HEK293 (cell line): Measurements from ENCODE around the gene CEBPG.

ENCODE experiments used
- CTCF ChIA-PET: fragments of 350-600 bp; formaldehyde crosslinking; extraction: SDS; loops from one replicate; lab custom pipeline; 2021; ENCODE audit warnings: antibody characterized with exemption; lab: Yijun Ruan, JAX
- POLR2A ChIA-PET: fragments of 300-600 bp; formaldehyde crosslinking; extraction: SDS; loops from one replicate; lab custom pipeline; 2020; ENCODE audit warnings: antibody characterized with exemption, inconsistent platforms; lab: Yijun Ruan, JAX
- H3K27ac ChIP-seq: fragments of 200-500 bp; sonication (Bioruptor generic); 2 replicates; pipeline ENCODE4 v1.5.1; 2014; ENCODE audit warnings: low read depth, low read length, control low read depth, inconsistent platforms; ENCODE audit errors: extremely low read depth
- H3K36me3 ChIP-seq, 2 experiments: fragments of 200-500 bp in 1 of 2; sonication (Bioruptor generic) in 1 of 2; 1 replicate in 1 of 2; 2 replicates in 1 of 2; pipeline ENCODE4 v1.5.1; 2014 to 2017; ENCODE audit warnings: inconsistent platforms in 2 of 2, low read length in 2 of 2; ENCODE audit not compliant: control insufficient read depth in 2 of 2, insufficient read depth in 1 of 2
- H3K4me1 ChIP-seq: fragments of 200-500 bp; sonication (Bioruptor generic); 2 replicates; pipeline ENCODE4 v1.5.1; 2014; ENCODE audit warnings: mild to moderate bottlenecking, low read length, inconsistent platforms; ENCODE audit not compliant: control insufficient read depth, insufficient read depth
- H3K4me3 ChIP-seq: 2 replicates; pipeline ENCODE4 v1.5.1; 2011; ENCODE audit warnings: low read depth, mild to moderate bottlenecking, control low read depth, low read length, moderate library complexity
- H3K9me3 ChIP-seq: fragments of 200-500 bp; sonication (Bioruptor generic); 2 replicates; pipeline ENCODE4 v1.5.1; 2014; ENCODE audit warnings: low read depth, low read length, inconsistent platforms; ENCODE audit not compliant: control insufficient read depth, insufficient read depth
- EGR2 ChIP-seq: fragments of 450-650 bp; formaldehyde crosslinking; IDR thresholded peaks from 2 replicates; pipeline ENCODE4 v1.5.1; 2016; ENCODE audit warnings: low read depth, missing biosample characterization, missing genetic modification characterization
- HIC1 ChIP-seq: fragments of 450-650 bp; formaldehyde crosslinking; IDR thresholded peaks from 2 replicates; pipeline ENCODE4 v1.5.1; 2016; ENCODE audit warnings: missing biosample characterization, missing genetic modification characterization
- SP2 ChIP-seq: fragments of 450-650 bp; formaldehyde crosslinking; IDR thresholded peaks from 2 replicates; pipeline ENCODE4 v1.5.1; 2016; ENCODE audit warnings: missing biosample characterization, missing genetic modification characterization
- TSHZ1 ChIP-seq: fragments of 450-650 bp; formaldehyde crosslinking; IDR thresholded peaks from 2 replicates; pipeline ENCODE4 v1.5.1; 2016; ENCODE audit warnings: missing biosample characterization, missing genetic modification characterization, borderline replicate concordance
- YY1 ChIP-seq: fragments of 450-650 bp; formaldehyde crosslinking; IDR thresholded peaks from 2 replicates; pipeline ENCODE4 v1.5.1; 2018; ENCODE audit warnings: missing biosample characterization, missing genetic modification characterization
- ZFHX2 ChIP-seq: fragments of 450-650 bp; formaldehyde crosslinking; conservative IDR thresholded peaks from 2 replicates; pipeline ENCODE4 v1.5.1; 2016; ENCODE audit warnings: missing biosample characterization, missing genetic modification characterization
- ZFP3 ChIP-seq: fragments of 450-650 bp; formaldehyde crosslinking; IDR thresholded peaks from 2 replicates; pipeline ENCODE4 v1.5.1; 2016; ENCODE audit warnings: low read depth, missing biosample characterization, missing genetic modification characterization
- ZIC2 ChIP-seq: fragments of 450-650 bp; formaldehyde crosslinking; IDR thresholded peaks from 2 replicates; pipeline ENCODE4 v1.5.1; 2016; ENCODE audit warnings: missing biosample characterization, missing genetic modification characterization
- ZNF112 ChIP-seq: fragments of 450-650 bp; formaldehyde crosslinking; IDR thresholded peaks from 2 replicates; pipeline ENCODE4 v1.5.0; 2017; ENCODE audit warnings: missing biosample characterization, missing genetic modification characterization
- ZNF114 ChIP-seq: fragments of 450-650 bp; formaldehyde crosslinking; IDR thresholded peaks from 2 replicates; pipeline ENCODE4 v1.5.0; 2017; ENCODE audit warnings: missing biosample characterization, missing genetic modification characterization
- ZNF302 ChIP-seq: fragments of 450-650 bp; formaldehyde crosslinking; IDR thresholded peaks from 2 replicates; pipeline ENCODE4 v1.5.1; 2016; ENCODE audit warnings: missing biosample characterization, missing genetic modification characterization, low read depth
- ZNF341 ChIP-seq: fragments of 450-650 bp; formaldehyde crosslinking; IDR thresholded peaks from 2 replicates; pipeline ENCODE4; 2016; ENCODE audit warnings: low read depth, missing biosample characterization, missing genetic modification characterization
- ZNF558 ChIP-seq: fragments of 450-650 bp; formaldehyde crosslinking; IDR thresholded peaks from 2 replicates; pipeline ENCODE4 v1.5.1; 2016; ENCODE audit warnings: missing biosample characterization, missing genetic modification characterization
- ZNF629 ChIP-seq: fragments of 450-650 bp; formaldehyde crosslinking; IDR thresholded peaks from 2 replicates; pipeline ENCODE4 v1.5.1; 2017; ENCODE audit warnings: missing biosample characterization, missing genetic modification characterization
- ZNF658 ChIP-seq: fragments of 450-650 bp; formaldehyde crosslinking; IDR thresholded peaks from 2 replicates; pipeline ENCODE4; 2016; ENCODE audit warnings: missing biosample characterization, missing genetic modification characterization
- ZNF830 ChIP-seq: fragments of 450-650 bp; IDR thresholded peaks from 2 replicates; pipeline ENCODE4 v1.5.0; 2018; ENCODE audit warnings: missing biosample characterization, missing genetic modification characterization, low read depth, mild to moderate bottlenecking, moderate library complexity
- ZSCAN23 ChIP-seq: fragments of 450-650 bp; formaldehyde crosslinking; IDR thresholded peaks from 2 replicates; pipeline ENCODE4 v1.5.1; 2016; ENCODE audit warnings: missing biosample characterization, missing genetic modification characterization
- TF ChIP-seq, protein P1 (sequence below): fragments of 450-650 bp; IDR thresholded peaks from 2 replicates; pipeline ENCODE4 v1.5.1; 2018; ENCODE audit warnings: missing biosample characterization, missing genetic modification characterization

CEBPG gene

DNA sequence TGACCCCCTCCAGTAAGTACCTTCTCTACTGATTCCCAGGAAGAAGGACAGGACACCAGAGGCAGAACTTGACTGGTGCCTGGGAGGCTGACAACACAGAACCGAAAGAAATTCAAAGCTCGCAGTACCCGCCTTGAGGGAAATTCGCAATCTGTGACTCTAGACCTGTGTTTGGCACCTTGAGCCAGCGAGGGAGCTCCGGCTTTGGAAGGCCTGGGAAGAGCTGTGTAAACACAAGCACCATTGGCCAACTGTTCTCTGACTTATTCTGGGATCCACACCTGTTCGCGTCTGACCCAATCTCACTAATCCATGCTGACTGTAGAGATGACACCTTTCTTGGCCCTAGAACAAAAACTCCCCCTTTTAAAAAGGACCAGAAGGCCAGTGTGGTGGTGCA, 50.7 kb downstream of the CEBPG start (continued):
- TF ChIP-seq TSHZ1 (tag by site-specific recombination), result no peak
- no peak for TF ChIP-seq YY1 (tag by site-specific recombination)

DNA sequence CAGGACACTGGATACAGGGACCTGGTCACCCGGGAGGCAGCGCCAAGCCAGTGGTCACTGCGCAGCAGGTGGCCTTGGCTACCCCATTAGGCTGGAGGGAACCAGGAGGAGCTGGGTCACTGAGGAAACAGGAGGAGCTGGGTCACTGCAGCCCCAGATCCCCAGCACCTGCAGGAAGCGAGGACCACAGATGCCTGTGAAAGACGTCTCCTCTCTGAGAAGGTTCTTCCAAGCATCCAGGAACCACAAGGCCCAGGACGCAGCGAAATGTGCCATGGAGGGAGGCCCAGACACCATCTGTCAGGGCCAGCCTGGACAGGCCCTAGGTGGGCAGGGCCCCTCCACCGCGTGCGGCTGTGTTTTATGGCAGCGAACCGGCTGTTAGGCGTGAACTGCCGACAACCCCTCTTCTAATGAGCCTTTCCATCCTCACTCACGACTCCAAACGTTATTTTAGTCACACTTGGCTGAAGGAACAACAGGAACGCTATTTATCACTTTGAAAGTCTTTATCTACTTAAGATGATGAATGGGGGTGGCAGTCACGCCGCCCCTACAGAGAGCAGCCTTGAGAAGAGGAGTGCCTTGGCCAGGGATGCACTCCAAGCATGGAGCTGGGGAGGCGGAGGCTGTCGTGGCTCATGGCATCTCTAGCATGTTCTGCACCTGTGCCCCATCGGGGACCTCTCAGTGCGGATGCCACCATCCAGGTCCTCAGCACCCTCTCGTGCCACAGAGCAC, 53.3 kb downstream of the CEBPG start:
- ChIA-PET CTCF (interaction anchor here (0.6 to 5.0 kb wide), 9 partner anchors 11 to 430 kb away, joined by 3 to 173 read pairs (median 4); no protein-coding TSS in a partner anchor), POLR2A (no interaction called here)
- H3K4me1 ChIP-seq, result peaks cover 5% of the 10 kb centered on the region
- no peak overlapping the region for H3K4me3 ChIP-seq
- no peaks in the 10 kb centered on the region; a peak in 1 of 3 replicates for H3K36me3 ChIP-seq
- H3K9me3 ChIP-seq, result no peaks in the 10 kb centered on the region
- no peak for TF ChIP-seq ZSCAN23 (tag by site-specific recombination)
- no peak for TF ChIP-seq SP2 (tag by site-specific recombination)
- TF ChIP-seq, protein P1, sequence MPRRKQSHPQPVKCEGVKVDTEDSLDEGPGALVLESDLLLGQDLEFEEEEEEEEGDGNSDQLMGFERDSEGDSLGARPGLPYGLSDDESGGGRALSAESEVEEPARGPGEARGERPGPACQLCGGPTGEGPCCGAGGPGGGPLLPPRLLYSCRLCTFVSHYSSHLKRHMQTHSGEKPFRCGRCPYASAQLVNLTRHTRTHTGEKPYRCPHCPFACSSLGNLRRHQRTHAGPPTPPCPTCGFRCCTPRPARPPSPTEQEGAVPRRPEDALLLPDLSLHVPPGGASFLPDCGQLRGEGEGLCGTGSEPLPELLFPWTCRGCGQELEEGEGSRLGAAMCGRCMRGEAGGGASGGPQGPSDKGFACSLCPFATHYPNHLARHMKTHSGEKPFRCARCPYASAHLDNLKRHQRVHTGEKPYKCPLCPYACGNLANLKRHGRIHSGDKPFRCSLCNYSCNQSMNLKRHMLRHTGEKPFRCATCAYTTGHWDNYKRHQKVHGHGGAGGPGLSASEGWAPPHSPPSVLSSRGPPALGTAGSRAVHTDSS, result no peak
- 0 out of 2 replicates have a peak, but pooled peaks have one; percentile 35 for TF ChIP-seq EGR2 (tag by site-specific recombination)
- TF ChIP-seq ZNF302, result no peak
- TF ChIP-seq ZNF341 (tag by site-specific recombination), result peak; percentile 42; the same call in 1 of the 2 replicates
- TF ChIP-seq ZNF658 (tag by site-specific recombination), result no peak
- no peak for TF ChIP-seq ZFP3 (tag by site-specific recombination)
- TF ChIP-seq ZFHX2 (tag by site-specific recombination), result 0 out of 2 replicates have a peak, but pooled peaks have one; percentile 11
- TF ChIP-seq ZNF114 (tag by site-specific recombination), result no peak
- TF ChIP-seq ZNF830 (tag by site-specific recombination), result no peak
- TF ChIP-seq ZNF629, result no peak
- TF ChIP-seq ZIC2 (tag by site-specific recombination), result peak; percentile 44; the same call in 1 of the 2 replicates
- no peak for TF ChIP-seq ZNF112 (tag by site-specific recombination)
- no peak for TF ChIP-seq ZNF558 (tag by site-specific recombination)
- no peak for TF ChIP-seq HIC1 (tag by site-specific recombination)
- H3K27ac ChIP-seq, result no peak overlapping the region
